ES-I3 (cell line): ENCODE results near the gene JUN.
A peak's percentile ranks its signal among the peaks of the same experiment; 100 is the strongest.

Experiments
- H3K36me3 ChIP-seq: 2 replicates; pipeline ENCODE4 v1.6.1; 2013; ENCODE audit warnings: mild to moderate bottlenecking, low read length, control low read depth, moderate library complexity; ENCODE audit not compliant: insufficient read depth
- H3K4me1 ChIP-seq: 2 replicates; pipeline ENCODE4 v1.6.1; 2013; ENCODE audit warnings: mild to moderate bottlenecking, control low read depth, low read length; ENCODE audit not compliant: insufficient read depth
- H3K9ac ChIP-seq: 2 replicates; pipeline ENCODE4 v1.6.1; 2013; ENCODE audit warnings: low read depth, mild to moderate bottlenecking, low read length, moderate library complexity
- H3K9me3 ChIP-seq: 2 replicates; pipeline ENCODE4 v1.6.1; 2013; ENCODE audit warnings: mild to moderate bottlenecking, low read length, moderate library complexity; ENCODE audit not compliant: control insufficient read depth, insufficient read depth

Gene JUN

DNA sequence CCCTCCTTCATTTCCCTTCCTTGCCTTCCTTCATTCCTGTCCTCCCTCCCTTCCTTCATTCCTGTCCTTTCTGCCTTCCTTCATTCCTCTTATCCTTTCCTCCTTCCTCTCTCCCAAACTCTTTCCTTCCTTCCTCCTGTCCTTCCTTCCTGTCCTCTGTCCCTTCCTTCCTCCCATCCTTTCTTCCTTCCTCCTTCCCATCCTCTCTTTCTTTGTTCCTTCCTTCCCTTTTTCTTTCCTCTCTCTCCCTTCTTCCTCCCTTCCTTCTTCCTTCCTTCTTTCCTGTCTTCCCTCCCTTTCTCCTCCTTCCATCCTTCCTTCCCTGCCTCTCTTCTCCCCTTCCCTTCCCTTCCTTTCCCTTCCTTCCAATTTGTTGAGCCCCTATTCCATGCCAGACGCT is 15.8 kb upstream of the JUN start:
- Histone ChIP-seq H3K9ac (no peak overlapping the region), H3K36me3 (no peaks in the 10 kb centered on the region), H3K9me3 (no peaks in the 10 kb centered on the region), H3K4me1 (peaks cover 4% of the 10 kb centered on the region; the same call in 1 of the 2 replicates)

DNA sequence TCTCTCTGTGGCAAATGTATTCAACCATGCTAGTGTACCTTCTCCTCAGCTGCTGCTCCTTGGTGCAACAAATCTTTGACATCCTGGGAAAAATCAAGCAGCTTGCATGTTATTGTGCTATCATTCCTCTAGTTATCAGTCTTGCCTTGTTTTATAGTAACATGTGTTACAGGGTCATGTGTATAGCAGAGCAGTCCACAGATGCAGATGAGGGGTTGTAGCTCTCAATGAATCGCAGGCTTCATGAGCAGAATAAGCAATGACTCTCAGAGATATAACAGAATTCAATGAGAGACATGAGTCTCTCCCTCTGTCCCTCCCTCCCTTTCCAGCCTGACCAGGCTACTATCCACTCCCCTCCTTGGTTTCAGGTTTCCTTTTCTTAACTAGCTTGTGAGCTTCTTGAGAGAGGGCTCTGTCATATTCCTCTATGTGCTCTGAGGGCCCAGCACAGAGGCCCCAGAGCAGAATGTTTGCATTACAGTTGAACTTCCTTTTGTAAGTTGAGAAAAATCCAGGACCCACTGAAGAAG is 15.1 kb upstream of the JUN start:
- no peaks in the 10 kb centered on the region for H3K9me3 ChIP-seq
- no peak overlapping the region for H3K9ac ChIP-seq
- peaks cover 4% of the 10 kb centered on the region; the same call in 1 of the 2 replicates for H3K4me1 ChIP-seq
- no peaks in the 10 kb centered on the region for H3K36me3 ChIP-seq

DNA sequence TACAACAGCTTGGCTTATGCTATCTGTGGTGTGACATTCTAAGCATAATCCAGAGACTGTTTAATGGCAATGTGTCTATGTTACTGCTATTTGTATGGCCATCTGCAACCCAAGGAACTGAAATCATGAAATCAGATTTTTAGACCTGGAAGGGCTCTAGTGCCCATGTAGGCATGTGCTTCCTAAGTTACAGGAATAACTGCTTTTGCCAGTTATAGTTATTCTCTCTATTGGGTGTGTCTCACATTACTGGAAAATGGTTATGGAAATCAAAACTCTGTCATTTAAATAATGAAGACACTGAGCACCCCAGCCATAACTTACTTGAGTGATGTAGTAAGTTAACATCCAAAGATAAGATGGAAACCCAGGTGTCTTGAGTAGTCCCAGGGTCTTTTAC is 12.6 kb upstream of the JUN start:
- Histone ChIP-seq H3K9ac (no peak overlapping the region), H3K36me3 (no peaks in the 10 kb centered on the region), H3K4me1 (no peaks in the 10 kb centered on the region), H3K9me3 (no peaks in the 10 kb centered on the region)

DNA sequence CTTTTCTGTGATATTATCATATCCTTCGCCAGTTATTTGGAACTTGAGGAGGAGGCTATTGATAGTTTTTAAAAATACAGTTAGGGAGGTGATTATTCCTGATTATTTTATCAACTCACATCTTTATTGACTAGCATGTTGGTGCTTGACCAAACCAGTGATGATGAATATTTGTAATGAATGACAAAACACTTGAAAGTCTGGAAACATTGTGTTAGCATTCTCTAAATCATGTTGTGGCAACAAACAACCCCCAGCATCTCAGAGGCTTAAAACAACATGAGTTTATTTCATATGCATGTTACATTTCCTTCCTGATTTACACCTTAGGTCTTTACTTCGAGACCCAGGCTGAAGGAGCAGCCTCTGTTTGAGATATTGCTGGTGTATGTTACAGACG is 10.7 kb upstream of the JUN start:
- Histone ChIP-seq H3K9me3 (no peaks in the 10 kb centered on the region), H3K4me1 (no peaks in the 10 kb centered on the region), H3K9ac (no peak overlapping the region), H3K36me3 (no peaks in the 10 kb centered on the region)

- Histone ChIP-seq H3K36me3 (no peaks in the 10 kb centered on the region), H3K9ac (no peak overlapping the region), H3K4me1 (no peaks in the 10 kb centered on the region), H3K9me3 (peaks cover 5% of the 10 kb centered on the region; the same call in 1 of the 2 replicates)
These were observed 9.0 kb upstream of the JUN start for GRCh38 chr1:58792846-58793245.

GRCh38 chr1:58791106-58791505 is 7.3 kb upstream of the JUN start:
- Histone ChIP-seq H3K9me3 (peaks cover 5% of the 10 kb centered on the region; the same call in 1 of the 2 replicates), H3K9ac (no peak overlapping the region), H3K4me1 (peaks cover 2% of the 10 kb centered on the region; the same call in 1 of the 2 replicates), H3K36me3 (no peaks in the 10 kb centered on the region)

DNA sequence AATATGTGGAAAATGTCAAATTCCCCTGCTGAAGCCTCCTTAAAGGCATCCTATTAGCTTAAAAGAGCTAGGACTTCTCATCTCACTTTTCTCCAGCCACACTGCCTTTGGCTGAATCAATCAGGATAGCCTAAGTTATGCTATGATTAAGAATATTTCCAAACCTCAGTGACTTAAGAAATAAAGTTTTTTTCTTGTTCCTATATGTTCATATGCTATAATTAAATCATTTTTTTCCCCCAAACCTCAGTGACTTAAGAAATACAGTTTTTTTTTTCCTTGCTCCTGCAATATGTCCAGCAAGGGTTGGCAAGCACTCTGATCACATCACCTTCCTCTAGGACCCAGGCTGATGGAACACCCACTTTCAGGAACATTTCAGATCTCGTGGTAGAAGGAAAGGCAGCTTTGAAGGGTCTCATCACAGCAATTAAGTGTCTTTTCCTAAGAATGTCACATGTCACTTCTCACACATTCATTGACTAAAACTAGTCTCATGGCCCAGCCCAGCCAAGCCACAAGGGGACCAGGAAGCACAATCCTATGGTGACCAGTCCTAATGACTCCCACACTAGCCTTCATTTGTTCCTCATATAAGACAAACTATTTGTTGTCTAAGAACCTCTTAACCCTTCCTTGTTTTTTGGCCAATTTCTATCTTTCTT is 6.3 kb upstream of the JUN start:
- no peak overlapping the region for H3K9ac ChIP-seq
- no peaks in the 10 kb centered on the region for H3K36me3 ChIP-seq
- peaks cover 9% of the 10 kb centered on the region; the same call in 1 of the 2 replicates for H3K4me1 ChIP-seq
- H3K9me3 ChIP-seq, result peaks cover 5% of the 10 kb centered on the region; the same call in 1 of the 2 replicates

- H3K36me3 ChIP-seq, result no peaks in the 10 kb centered on the region
- H3K4me1 ChIP-seq, result peaks cover 9% of the 10 kb centered on the region; the same call in 1 of the 2 replicates
- H3K9me3 ChIP-seq, result peaks cover 5% of the 10 kb centered on the region; the same call in 1 of the 2 replicates
- no peak overlapping the region for H3K9ac ChIP-seq
These were observed 5.5 kb upstream of the JUN start for GRCh38 chr1:58789322-58789856.

DNA sequence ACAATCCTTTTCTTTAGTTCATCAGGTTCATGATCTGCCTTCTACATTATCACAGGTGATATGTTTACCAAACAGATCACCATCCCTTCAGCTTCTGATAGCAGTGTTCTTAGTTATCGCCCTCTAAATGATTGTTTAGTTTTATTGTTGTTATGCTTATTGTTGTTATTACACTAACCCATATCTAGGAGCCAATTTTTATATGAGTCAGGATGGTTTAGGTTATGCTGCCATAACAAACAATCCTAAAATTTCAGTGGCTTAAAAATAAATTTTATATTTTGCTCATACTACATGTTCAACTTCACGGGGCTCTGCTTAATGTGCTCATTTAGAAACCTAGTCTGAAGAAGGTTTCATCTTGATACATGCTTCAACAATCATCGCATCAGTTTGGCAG is 4.4 kb upstream of the JUN start:
- Histone ChIP-seq H3K9ac (no peak overlapping the region), H3K36me3 (no peaks in the 10 kb centered on the region), H3K9me3 (peaks cover 5% of the 10 kb centered on the region; the same call in 1 of the 2 replicates), H3K4me1 (peaks cover 9% of the 10 kb centered on the region; the same call in 1 of the 2 replicates)

DNA sequence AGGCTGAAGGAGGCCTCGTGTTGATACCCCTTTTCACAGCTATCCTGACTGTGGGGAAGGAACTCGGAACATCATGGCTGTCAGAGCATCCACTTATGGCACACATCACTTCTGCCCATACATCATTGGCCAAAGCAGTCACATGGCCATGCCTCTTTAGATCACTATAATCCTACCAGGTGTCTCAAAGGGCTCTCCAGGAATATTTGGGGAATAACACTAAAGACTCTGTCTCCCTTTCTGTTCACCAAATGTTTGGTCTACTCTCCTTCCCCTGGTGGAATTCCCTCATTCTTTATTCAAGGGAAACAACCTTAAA is 3.0 kb upstream of the JUN start:
- Histone ChIP-seq H3K4me1 (peaks cover 9% of the 10 kb centered on the region; the same call in 1 of the 2 replicates), H3K9ac (no peak overlapping the region), H3K9me3 (peaks cover 5% of the 10 kb centered on the region; the same call in 1 of the 2 replicates), H3K36me3 (no peaks in the 10 kb centered on the region)

- H3K4me1 ChIP-seq, result peaks cover 9% of the 10 kb centered on the region; the same call in 1 of the 2 replicates
- peaks cover 5% of the 10 kb centered on the region; the same call in 1 of the 2 replicates for H3K9me3 ChIP-seq
- H3K9ac ChIP-seq, result no peak overlapping the region
- H3K36me3 ChIP-seq, result no peaks in the 10 kb centered on the region
These were observed 2.5 kb upstream of the JUN start for GRCh38 chr1:58786184-58786926.

- peak overlapping the region; percentile 64 for H3K9ac ChIP-seq
- H3K9me3 ChIP-seq, result peaks cover 5% of the 10 kb centered on the region; the same call in 1 of the 2 replicates
- H3K4me1 ChIP-seq, result peaks cover 9% of the 10 kb centered on the region; the same call in 1 of the 2 replicates
- H3K36me3 ChIP-seq, result no peaks in the 10 kb centered on the region
These were observed 1.7 kb upstream of the JUN start for GRCh38 chr1:58785442-58786058.

- Histone ChIP-seq H3K36me3 (no peaks in the 10 kb centered on the region), H3K4me1 (peaks cover 9% of the 10 kb centered on the region; the same call in 1 of the 2 replicates), H3K9ac (peak overlapping the region; percentile 64), H3K9me3 (peaks cover 5% of the 10 kb centered on the region; the same call in 1 of the 2 replicates)
These were observed 1.1 kb upstream of the JUN start for GRCh38 chr1:58784758-58785441.
